GM18873 (cell line): ENCODE results near the gene TSC22D1.

Experiments used
- ATAC-seq: cut with Tn5 transposase; IDR thresholded peaks from one replicate; pipeline ENCODE4 v1.9.1; 2021; ENCODE audit warnings: mild to moderate bottlenecking, moderate library complexity, moderate number of reproducible peaks; ENCODE audit not compliant: unreplicated experiment, low FRiP score

The TSC22D1 gene

GRCh38 chr13:44508562-44509077, 67.5 kb downstream of the TSC22D1 start:
- ATAC-seq: no peak

- no peak for ATAC-seq
These were observed 68.5 kb downstream of the TSC22D1 start for GRCh38 chr13:44507639-44508038.

- ATAC-seq: no peak
These were observed 69.4 kb downstream of the TSC22D1 start for GRCh38 chr13:44506719-44507118.

GRCh38 chr13:44506251-44506650, 69.9 kb downstream of the TSC22D1 start:
- ATAC-seq: no peak

GRCh38 chr13:44504116-44504515, 72.0 kb downstream of the TSC22D1 start:
- ATAC-seq: no peak

- ATAC-seq: no peak
These were observed 77.2 kb downstream of the TSC22D1 start for GRCh38 chr13:44498969-44499368.

GRCh38 chr13:44498502-44498901, 77.6 kb downstream of the TSC22D1 start:
- ATAC-seq: no peak

GRCh38 chr13:44497801-44498200, 78.3 kb downstream of the TSC22D1 start:
- no peak for ATAC-seq

- no peak for ATAC-seq
These were observed 82.8 kb downstream of the TSC22D1 start for GRCh38 chr13:44493213-44493812.

- no peak for ATAC-seq
These were observed 86.4 kb downstream of the TSC22D1 start for GRCh38 chr13:44489751-44490150.

GRCh38 chr13:44487989-44488388, 88.1 kb downstream of the TSC22D1 start:
- peak; percentile 53 for ATAC-seq

- ATAC-seq: no peak
These were observed 91.5 kb downstream of the TSC22D1 start for GRCh38 chr13:44484562-44485138.

- ATAC-seq: no peak
These were observed 101.8 kb downstream of the TSC22D1 start for GRCh38 chr13:44474122-44474910.

GRCh38 chr13:44471686-44472085, 104.4 kb downstream of the TSC22D1 start:
- ATAC-seq: no peak

GRCh38 chr13:44470638-44471562, 105.2 kb downstream of the TSC22D1 start:
- ATAC-seq: no peak

GRCh38 chr13:44468874-44469273, 107.3 kb downstream of the TSC22D1 start:
- no peak for ATAC-seq

GRCh38 chr13:44465318-44465717, 110.8 kb downstream of the TSC22D1 start:
- ATAC-seq: no peak

- ATAC-seq: no peak
These were observed 111.7 kb downstream of the TSC22D1 start for GRCh38 chr13:44464471-44464870.

GRCh38 chr13:44463759-44464158, 112.4 kb downstream of the TSC22D1 start:
- no peak for ATAC-seq

- ATAC-seq: no peak
These were observed 116.5 kb downstream of the TSC22D1 start for GRCh38 chr13:44459674-44460073.
